GM18873 (cell line): ENCODE results near the gene PLIN4.

Source experiments
- ATAC-seq: cut with Tn5 transposase; IDR thresholded peaks from one replicate; pipeline ENCODE4 v1.9.1; 2021; ENCODE audit warnings: mild to moderate bottlenecking, moderate library complexity, moderate number of reproducible peaks; ENCODE audit not compliant: unreplicated experiment, low FRiP score

The PLIN4 gene

GRCh38 chr19:4493929-4494690 lies 24.2 kb downstream of the PLIN4 start:
- ATAC-seq: no peak

GRCh38 chr19:4493104-4493928 lies 25.0 kb downstream of the PLIN4 start:
- ATAC-seq: no peak

- no peak for ATAC-seq
Observed at GRCh38 chr19:4492337-4493103, 25.8 kb downstream of the PLIN4 start.

GRCh38 chr19:4491446-4491845 lies 26.8 kb downstream of the PLIN4 start:
- no peak for ATAC-seq

GRCh38 chr19:4488496-4488895 lies 29.8 kb downstream of the PLIN4 start:
- no peak for ATAC-seq

GRCh38 chr19:4487572-4487971 lies 30.7 kb downstream of the PLIN4 start:
- no peak for ATAC-seq

GRCh38 chr19:4483385-4483784 lies 34.9 kb downstream of the PLIN4 start:
- no peak for ATAC-seq

- no peak for ATAC-seq
Observed at GRCh38 chr19:4482721-4483364, 35.4 kb downstream of the PLIN4 start.

GRCh38 chr19:4477034-4477801 lies 41.1 kb downstream of the PLIN4 start:
- no peak for ATAC-seq

GRCh38 chr19:4474514-4475022 lies 43.7 kb downstream of the PLIN4 start:
- no peak for ATAC-seq

GRCh38 chr19:4473763-4474513 lies 44.3 kb downstream of the PLIN4 start:
- ATAC-seq: no peak

- ATAC-seq: no peak
Observed at GRCh38 chr19:4473011-4473762, 45.1 kb downstream of the PLIN4 start.

GRCh38 chr19:4472174-4472974 lies 45.9 kb downstream of the PLIN4 start, which contains the start of gene HDGFL2:
Gene HDGFL2 (plus strand): TSS chr19:4472297. CDS start chr19:4472351, 54 bp downstream.
- no peak for ATAC-seq

- peak; percentile 87 for ATAC-seq
Observed at GRCh38 chr19:4471403-4472173, 46.7 kb downstream of the PLIN4 start.

GRCh38 chr19:4467835-4468234 lies 50.5 kb downstream of the PLIN4 start:
- ATAC-seq: no peak

- ATAC-seq: no peak
Observed at GRCh38 chr19:4464815-4465581, 53.3 kb downstream of the PLIN4 start.
